ENCODE results near the gene LIM2. TPM values are rescaled to one million over a fixed set of nuclear protein-coding genes. Genes with fewer than 3 reads are reported as not detected.

LIM2 gene
- polyA plus RNA-seq, 2 of the 4 experiments (the other 2 are of a cell fraction), result not detected

GRCh38 chr19:51331716-51332115, 56.1 kb downstream of the LIM2 start:
- DNase-seq (ENCODE audit: low read depth in 1 of 2, low spot score in 1 of 2) (no peak), ATAC-seq (no peak), FAIRE-seq (no peak)
- POLR2A ChIA-PET, result no interaction called here
- TF ChIP-seq RARB (CRISPR knock-in tag; IDR thresholded peaks at IDR 0.05) (no peak), ESRRA (IDR thresholded peaks at IDR 0.05; ENCODE audit: borderline replicate concordance, low read length) (no peak), EHMT2 (IDR thresholded peaks at IDR 0.05; ENCODE audit: low read depth) (no peak), ZC3H11A (IDR thresholded peaks at IDR 0.05) (no peak), HOXA7 (CRISPR knock-in tag; IDR thresholded peaks at IDR 0.05) (no peak)
- Histone ChIP-seq H3K9me3 (peaks cover 4% of the 10 kb centered on the region; the same call in 1 of the 3 replicates), H3K4me1 (peaks cover 13% of the 10 kb centered on the region; the same call in 2 of the 3 replicates), H3K4me2 (no peak overlapping the region), H3K27ac (no peak overlapping the region), H3K4me3 (no peak overlapping the region)
- WGBS (ENCODE audit: missing lambda C conversion rate), result 82% methylated on average over 6 of the region's 6 CpGs
- CTCF ChIA-PET, result interaction anchor here (0.9 to 1.5 kb wide), 4 partner anchors 24 to 325 kb away, joined by 3 to 5 read pairs (median 3); no protein-coding TSS in a partner anchor

GRCh38 chr19:51331193-51331592, 56.6 kb downstream of the LIM2 start:
- no peak for ATAC-seq
- CTCF ChIA-PET, result interaction anchor here (0.6 to 1.2 kb wide), 4 partner anchors 22 to 326 kb away, joined by 3 read pairs; no protein-coding TSS in a partner anchor
- Histone ChIP-seq H3K9me3 (peaks cover 4% of the 10 kb centered on the region; the same call in 1 of the 3 replicates), H3K4me2 (no peak overlapping the region), H3K4me1 (peaks cover 14% of the 10 kb centered on the region; the same call in 2 of the 3 replicates), H3K27ac (no peak overlapping the region), H3K4me3 (no peak overlapping the region)
- POLR2A ChIA-PET, result no interaction called here
- 68% methylated on average over 3 of the region's 3 CpGs for WGBS (ENCODE audit: missing lambda C conversion rate)
- no peak for DNase-seq (ENCODE audit: low read depth in 1 of 2, low spot score in 1 of 2)
- no peak for FAIRE-seq
- TF ChIP-seq ATOH8 (CRISPR knock-in tag; IDR thresholded peaks at IDR 0.05; ENCODE audit: low read depth) (no peak), HMGXB4 (CRISPR knock-in tag; IDR thresholded peaks at IDR 0.05; ENCODE audit: borderline replicate concordance) (no peak), JUN (IDR thresholded peaks at IDR 0.05) (no peak), RARB (CRISPR knock-in tag; IDR thresholded peaks at IDR 0.05) (no peak), POLR2AphosphoS2 (conservative IDR thresholded peaks at IDR 0.05; ENCODE audit: low read length) (no peak), ELK1 (IDR thresholded peaks at IDR 0.05; ENCODE audit: low read depth, low read length) (no peak), CBX8 (IDR thresholded peaks at IDR 0.05) (no peak), PHF8 (IDR thresholded peaks at IDR 0.05; ENCODE audit: borderline replicate concordance, low read depth) (no peak), KDM5A (IDR thresholded peaks at IDR 0.05) (no peak), ZNF302 (CRISPR knock-in tag; IDR thresholded peaks at IDR 0.05) (no peak), RNF2 (IDR thresholded peaks at IDR 0.05; ENCODE audit: borderline replicate concordance, low read depth) (no peak), HDAC2 (IDR thresholded peaks at IDR 0.05) (no peak), RCOR1 (IDR thresholded peaks at IDR 0.05; ENCODE audit: low read depth, low read length) (no peak), REST (IDR thresholded peaks at IDR 0.05) (no peak), EP300 (IDR thresholded peaks at IDR 0.05) (no peak)

Data from A549 (cell line).